Superior temporal gyrus (tissue), 1 donor: ENCODE measurements around the gene CMTM7.

Experiments used
- DNase-seq: peaks from one replicate; pipeline ENCODE4 v3.0.0-alpha.2; 2016; ENCODE audit errors: extremely low spot score

CMTM7 gene

GRCh38 chr3:32413845-32414521, 22.3 kb downstream of the CMTM7 start:
- DNase-seq: no peak

- DNase-seq: no peak
Measured at GRCh38 chr3:32414522-32415202, 23.0 kb downstream of the CMTM7 start.

DNA sequence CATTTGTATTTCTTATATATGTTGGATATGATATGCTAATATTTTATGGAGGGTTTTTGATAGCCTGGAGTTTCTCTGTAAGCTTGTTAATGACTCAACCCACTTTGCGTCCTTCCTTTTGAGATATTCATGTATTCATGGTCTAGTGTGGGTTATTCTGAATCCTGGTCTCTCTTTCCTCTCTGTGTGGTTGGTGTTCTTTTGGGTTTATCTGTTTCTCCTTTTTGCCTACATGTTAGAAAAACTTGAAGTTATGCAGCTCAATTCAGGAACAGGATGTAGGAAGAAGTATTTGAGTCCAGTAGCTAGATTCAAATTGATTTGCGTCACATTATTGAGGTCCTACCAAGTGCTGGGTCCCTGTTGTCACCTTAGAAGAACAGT, 28.1 kb downstream of the CMTM7 start:
- DNase-seq: no peak

DNA sequence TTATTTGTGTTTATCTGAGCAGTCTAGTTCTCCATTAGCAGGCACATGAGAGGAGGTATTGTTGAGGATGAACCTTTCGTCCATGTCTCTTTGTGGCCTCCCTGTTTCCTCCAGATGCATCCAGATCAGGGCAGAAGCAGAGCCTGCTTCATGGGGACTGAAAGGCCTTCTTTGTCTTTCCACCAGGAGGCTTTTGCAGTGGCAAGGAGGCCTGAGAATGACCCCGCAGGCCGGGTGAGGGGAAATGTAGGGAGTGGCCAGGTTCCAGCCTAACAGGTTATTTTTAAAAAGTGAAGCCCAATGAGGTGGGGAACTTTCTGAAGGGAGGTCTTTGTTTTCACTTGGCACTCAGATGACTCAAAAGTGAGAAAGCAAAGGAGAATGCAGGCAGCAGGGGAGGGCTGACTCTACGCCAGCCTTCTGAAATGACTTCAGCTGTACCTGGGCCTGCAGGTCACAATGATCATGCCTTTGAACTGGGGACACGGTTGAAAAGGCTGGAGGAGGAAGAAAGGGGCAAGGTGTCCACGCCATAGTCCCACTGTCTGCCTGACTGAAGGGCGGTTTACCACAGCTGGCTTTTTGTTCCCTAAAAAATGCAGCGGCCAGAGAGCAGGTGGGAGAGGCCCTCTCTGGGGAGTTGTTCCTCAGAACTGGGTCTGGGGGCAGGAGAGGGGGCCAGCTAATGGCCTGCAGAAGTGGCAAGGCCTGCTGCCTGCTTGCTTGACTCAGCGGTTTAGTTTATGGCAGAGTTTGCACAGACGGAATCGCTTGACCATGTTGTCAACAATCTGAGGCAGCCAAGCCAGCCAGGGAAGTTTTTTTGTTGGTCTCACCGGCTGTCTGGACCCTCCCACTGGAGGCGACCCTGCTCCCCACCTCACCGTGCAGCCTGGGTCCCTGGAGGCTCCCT, 28.7 kb downstream of the CMTM7 start:
- DNase-seq: no peak

DNA sequence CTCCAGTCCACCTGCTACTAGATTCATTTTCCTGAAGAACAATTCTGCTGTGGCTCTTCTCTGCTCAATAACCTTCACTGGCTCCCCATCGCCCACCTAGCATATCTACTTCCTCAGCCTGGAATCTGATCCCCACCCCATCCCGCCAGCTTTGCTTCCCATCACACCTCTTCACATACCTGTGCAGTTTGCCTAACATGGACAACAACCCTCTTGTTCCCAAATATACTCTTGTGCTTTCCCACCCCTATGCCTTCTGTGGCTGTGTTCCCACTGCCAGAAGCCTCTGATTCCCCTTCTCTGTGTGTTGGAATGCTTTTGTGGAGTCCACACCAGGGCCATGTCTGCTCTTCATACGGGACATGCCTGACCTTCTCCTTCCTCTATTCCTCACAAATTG, 29.5 kb downstream of the CMTM7 start:
- no peak for DNase-seq

GRCh38 chr3:32421991-32422859, 30.6 kb downstream of the CMTM7 start:
- DNase-seq: no peak

DNA sequence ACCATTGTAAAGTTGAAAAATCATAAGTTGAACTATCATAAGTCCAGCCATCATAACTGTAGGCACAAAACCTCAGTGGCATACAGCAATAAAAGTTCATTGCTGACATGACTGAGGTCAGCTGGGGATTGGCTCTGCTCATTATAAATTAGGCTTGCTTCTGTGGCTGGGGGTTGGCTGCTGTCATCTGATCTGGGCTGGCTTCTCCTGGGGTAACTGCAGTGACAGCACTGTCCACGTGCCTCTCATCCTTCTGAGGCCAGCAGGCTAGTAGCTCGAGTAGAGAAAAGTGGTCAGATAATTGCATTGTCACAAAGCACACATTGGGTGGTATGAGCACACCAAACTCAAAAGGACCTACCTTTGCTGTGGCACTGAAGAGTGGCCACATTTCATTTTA, 31.3 kb downstream of the CMTM7 start:
- no peak for DNase-seq

DNA sequence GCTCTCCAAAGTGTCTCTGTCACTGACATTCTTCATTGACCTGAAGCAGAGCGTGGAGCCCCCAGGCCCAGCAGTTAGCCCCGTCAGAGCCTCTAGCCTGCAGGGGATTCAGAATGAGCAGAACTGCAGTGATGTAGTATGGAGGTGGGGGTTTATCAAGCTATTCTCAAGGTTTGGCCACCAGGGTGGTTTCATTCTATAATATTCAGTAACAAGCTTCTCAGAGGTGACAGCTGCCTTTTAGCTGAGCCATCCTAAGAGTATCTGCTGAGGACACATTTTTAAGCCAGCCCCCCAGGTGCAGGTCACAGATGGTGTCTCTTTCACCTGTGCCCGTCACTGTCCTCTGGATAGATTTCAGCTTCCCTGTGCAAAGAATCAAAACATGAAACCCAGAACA, 31.9 kb downstream of the CMTM7 start:
- no peak for DNase-seq

- DNase-seq: no peak
Measured at GRCh38 chr3:32423956-32424557, 32.4 kb downstream of the CMTM7 start.

DNA sequence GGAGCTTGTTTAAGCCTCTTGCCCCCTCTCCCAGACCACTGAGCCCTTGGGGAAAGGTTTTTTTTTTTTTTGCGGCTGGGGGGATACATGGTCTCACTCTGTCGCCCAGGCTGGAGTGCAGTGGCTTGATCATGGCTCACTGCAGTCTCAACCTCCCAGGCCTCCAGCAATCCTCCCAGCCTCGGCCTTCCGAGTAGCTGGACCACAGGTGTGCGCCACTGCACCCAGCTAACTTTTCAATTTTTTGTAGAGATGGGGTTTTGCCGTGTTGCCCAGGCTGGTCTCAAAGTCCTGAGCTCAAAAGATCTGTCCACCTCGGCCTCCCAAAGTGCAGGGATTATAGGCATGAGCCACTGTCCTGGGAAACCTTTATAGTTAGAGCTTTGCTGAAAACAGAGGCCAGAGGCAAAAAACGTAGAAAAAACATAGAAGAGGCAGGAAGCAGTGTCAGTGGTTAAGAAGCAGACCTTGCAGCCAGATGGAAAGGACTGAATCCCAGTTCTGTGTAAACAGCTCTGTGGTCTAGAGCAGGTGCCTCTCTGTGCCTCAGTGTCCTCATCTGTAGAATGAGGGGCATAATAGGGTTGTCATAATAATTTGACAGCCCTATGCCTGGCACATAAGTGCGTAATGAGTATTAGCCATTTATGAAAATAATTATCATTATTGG, 33.1 kb downstream of the CMTM7 start:
- no peak for DNase-seq

DNA sequence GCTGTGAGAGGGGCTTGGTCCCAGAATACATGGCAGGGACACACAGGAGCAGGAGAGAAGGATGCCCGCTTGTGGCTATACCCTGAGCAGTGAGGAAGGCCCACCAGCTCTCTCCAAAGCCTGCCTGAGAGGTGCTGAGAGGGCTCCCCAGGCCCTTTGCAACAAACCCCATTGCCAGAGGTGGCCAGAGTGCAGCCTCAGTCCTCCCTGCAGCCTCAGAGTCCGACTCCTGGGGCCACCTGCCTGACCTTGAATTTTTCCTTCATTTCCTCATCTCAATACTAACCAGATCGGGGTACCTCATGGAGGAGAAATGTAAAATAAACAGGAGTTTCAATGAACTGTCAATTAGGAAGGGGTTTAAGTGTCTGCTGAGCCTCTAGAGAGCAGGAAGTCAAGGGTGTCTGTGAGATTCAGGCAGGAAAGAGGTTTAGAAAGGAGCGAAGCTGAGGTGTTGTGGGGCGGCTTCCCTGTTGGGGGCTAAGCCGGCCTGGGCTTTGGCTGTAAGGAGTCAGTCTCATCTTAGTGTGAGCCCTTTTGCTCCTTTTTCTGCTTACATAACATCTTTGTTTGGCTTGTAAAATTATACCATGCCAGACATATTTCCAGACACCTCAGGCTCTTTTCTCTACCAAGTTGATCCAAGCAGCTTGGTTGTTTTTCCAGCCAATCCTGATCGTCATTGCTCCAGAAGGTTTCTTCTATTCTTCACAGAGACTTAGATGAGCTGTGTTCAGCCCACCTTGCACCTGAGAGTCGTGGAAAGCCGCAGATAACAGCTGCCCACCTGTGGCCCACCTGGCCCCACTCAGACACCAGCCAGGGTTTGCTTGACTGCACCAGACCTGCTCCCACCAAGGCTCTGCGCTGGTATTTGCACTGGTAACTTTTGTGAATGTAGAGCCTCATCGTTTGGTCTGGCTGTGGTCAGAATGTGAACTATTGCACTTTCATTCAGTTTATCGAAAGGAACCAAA, 36.7 kb downstream of the CMTM7 start:
- DNase-seq: no peak

DNA sequence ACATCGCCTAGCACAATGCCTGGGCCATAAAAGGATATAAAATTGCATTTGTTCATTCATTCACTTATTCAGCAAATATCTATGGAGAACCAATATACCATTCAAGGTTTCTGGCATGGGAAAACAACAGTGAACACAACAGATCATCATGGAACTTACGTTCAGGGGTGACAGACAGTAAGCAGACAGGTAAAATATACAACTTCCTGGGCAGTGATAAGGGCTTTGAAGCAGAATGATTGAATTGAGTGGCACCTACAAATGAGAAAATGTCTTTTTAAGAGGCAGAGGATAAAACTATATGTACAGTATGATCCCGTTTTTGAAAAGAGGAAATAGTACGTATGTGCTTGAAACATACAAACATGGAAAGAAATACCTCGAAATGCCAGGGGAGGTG, 39.2 kb downstream of the CMTM7 start:
- DNase-seq: no peak

- DNase-seq: no peak
Measured at GRCh38 chr3:32431481-32431880, 39.8 kb downstream of the CMTM7 start.

- no peak for DNase-seq
Measured at GRCh38 chr3:32432045-32432710, 40.5 kb downstream of the CMTM7 start.

DNA sequence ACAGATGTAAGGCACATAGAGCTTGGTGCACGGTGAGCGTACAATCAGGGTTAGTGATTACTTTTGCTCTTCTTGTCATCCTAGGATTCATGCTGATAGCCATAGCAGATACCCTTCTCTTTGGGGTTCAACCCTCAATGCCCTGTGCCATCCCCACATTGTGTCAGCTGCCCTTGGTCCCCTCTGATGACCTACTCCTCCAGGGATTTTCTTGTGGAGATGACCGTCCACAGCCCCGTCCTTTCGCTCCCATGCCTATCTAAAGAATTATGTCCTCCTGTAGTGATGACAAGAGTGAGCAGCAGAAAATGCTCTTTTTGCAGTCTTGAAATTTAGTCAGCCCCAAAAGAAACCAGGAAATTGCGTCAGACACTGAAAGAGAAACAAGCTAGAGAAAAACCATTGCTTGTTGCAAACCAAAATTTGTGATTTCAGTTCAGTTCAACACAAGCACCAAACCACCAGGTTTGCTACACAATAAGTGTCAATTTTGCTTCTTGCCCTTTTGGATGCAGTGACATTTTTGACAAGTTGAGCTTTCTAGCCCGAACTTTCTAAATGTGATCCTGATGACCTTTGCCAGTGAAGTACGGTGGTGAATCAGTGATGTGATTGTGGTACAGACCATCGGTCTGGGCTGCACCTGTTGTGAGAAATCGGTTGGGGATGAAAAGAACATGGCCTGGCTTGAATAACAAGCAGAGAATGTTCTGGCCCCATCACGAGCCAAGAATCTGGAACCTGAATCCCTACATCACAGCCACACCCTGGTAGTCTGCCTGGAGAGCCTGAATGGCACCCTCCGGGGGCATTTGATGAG, 41.3 kb downstream of the CMTM7 start:
- no peak for DNase-seq

GRCh38 chr3:32434206-32434605, 42.6 kb downstream of the CMTM7 start:
- DNase-seq: no peak

DNA sequence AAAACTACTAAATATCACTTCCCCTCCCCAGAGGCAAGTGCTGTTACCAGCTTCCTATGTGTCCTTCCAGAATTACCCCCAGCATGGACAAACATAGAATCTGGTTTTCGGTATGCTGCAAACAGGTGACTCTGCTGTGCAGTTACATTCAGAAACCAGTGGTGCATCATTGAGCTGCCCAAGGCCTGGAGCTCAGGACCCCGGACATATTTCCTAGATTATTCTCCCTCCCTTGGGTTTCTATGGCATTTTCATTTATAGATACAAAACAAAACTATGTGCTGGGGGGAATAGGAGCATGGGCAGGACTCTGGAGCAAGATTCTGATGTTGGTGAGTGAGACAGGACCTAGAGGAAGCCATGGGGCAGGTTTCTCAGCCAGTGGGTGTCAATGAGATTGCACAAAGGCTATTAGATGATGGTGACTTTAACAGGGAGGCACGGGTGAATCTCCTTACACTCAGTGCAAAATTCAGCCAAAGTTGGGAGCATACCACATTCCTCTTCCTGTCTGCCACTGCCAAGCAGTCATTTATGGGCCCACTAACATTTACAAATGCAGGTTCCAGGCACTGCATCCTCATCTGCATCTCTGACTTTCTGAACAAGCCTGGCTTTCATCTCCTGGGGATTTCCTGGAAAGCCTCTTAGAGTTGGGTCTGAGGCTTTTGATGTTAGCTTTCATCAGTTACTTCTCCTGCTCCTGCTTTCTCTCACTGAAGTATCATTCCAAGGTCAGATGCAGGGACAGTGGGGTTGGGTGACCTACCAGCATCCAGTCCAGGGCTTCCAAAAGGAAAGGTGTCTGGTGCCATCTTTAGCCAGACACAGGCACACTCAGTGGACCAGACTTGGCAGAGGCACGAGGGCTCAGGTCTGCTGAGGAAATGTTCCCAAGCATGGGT, 44.5 kb downstream of the CMTM7 start:
- DNase-seq: no peak
